Esophagus (tissue), 2 donors: ENCODE measurements around the gene PLEKHG4B. TPM values are rescaled to one million over a fixed set of nuclear protein-coding genes. Genes with fewer than 3 reads are reported as not detected.
A peak's percentile ranks its signal among the peaks of the same experiment; 100 is the strongest.
"Not testable (repeated sequence)": the region's sequence is repeated elsewhere in the genome, so short reads cannot be mapped to it uniquely, and the experiment has no call there.

Experiments used
- H3K27ac ChIP-seq, 2 donors: one replicate each; pipeline ENCODE4 v1.5.1; 2013; ENCODE audit warnings: low read depth in 2 of 2, mild to moderate bottlenecking in 2 of 2, inconsistent platforms in 1 of 2, low read length in 1 of 2, moderate library complexity in 1 of 2
- H3K27me3 ChIP-seq, 2 donors: one replicate each; pipeline ENCODE4 v1.6.1; 2013; ENCODE audit warnings: low read length in 2 of 2, control low read depth in 1 of 2, mild to moderate bottlenecking in 1 of 2; ENCODE audit not compliant: insufficient read depth in 2 of 2, control insufficient read depth in 1 of 2
- H3K36me3 ChIP-seq, 2 donors: one replicate each; pipeline ENCODE4 v1.6.1; 2013; ENCODE audit warnings: low read length in 1 of 2; ENCODE audit not compliant: control insufficient read depth in 2 of 2, insufficient read depth in 2 of 2
- H3K4me1 ChIP-seq, 2 donors: one replicate each; pipeline ENCODE4 v1.6.1; 2013; ENCODE audit warnings: low read length in 1 of 2; ENCODE audit not compliant: control insufficient read depth in 2 of 2, insufficient read depth in 2 of 2
- H3K4me3 ChIP-seq, 2 donors: one replicate each; pipeline ENCODE4 v1.5.1; 2013; ENCODE audit warnings: low read length in 2 of 2, mild to moderate bottlenecking in 2 of 2, low read depth in 1 of 2, moderate library complexity in 1 of 2
- H3K9me3 ChIP-seq, 2 donors: one replicate each; pipeline ENCODE4 v1.6.1; 2013; ENCODE audit warnings: mild to moderate bottlenecking in 2 of 2, low read depth in 1 of 2, low read length in 1 of 2, moderate library complexity in 1 of 2; ENCODE audit not compliant: control insufficient read depth in 2 of 2, insufficient read depth in 1 of 2
- WGBS, 2 donors: extraction: QIAGEN DNeasy Blood & Tissue Kit; methylation state at CpG; one replicate each; pipeline ENCODE4 v1.1.7; 2013; 5-methylcytosine and 5-hydroxymethylcytosine counted together
- polyA plus RNA-seq, 2 donors: library from polyadenylated mRNA; stranded (reverse); fragments of 200-250 nt; gene quantifications; one replicate each; pipeline ENCODE4 v1.2.3, GENCODE V29; 2013
- donor health status: healthy with polysubstance abuse.
- donor health status: Bipolar disorder and iron deficiency.

PLEKHG4B gene
- polyA plus RNA-seq, 2 donors, result 0.16 to 0.53 TPM

DNA sequence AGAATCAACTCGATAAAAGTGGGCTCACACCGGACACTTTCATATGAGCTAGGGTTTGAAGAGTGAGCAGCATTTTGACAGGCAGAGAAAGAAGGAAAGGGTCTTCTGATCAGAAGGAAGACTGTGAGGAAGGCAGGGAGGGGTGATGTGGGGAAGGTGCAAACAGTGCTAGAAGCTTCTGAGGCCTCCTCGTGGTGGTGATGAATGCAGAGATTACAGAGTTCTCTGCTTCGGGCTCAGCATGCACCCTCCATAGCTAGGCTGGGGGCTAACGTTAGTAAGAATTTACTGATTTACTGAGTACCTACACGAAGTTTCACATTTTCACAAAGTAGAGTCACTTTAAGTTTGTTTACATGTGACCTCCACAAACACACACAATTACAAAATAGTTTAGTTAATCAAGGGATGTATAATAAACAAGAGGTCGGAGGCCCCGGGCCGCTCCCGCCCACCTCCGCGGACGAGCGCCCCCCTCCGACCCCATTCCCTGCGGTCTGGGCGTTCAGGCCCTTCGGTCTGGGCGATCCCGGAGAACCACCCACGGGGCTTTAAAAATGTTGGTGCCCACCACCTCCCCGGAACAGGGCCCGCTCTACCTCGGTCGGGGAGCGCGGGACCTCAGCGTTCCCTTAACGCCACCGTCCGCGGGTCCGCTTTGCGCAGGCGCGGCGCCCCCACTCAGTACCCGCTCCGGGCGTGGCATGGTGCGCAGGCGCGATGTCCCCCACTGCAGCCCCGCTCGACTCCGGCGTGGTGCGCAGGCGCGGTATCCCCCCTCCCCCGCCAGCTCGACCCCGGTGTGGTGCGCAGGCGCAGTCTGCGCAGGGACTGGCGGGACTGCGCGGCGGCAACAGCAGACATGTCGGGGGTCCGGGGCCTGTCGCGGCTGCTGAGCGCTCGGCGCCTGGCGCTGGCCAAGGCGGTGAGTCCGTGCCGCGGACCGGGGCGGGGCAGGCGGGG, 125.8 kb downstream of the PLEKHG4B start, which contains the start of the genes CCDC127 and SDHA:
Gene CCDC127, minus strand, starts transcription at position 660 of the 963 bp plus-strand sequence. CDS start 1,304 bp downstream, outside the sequence.
Gene SDHA, plus strand, starts transcription at position 827 of the 963 bp plus-strand sequence. Its CDS starts 36 bp downstream, at position 863.
- WGBS, 2 donors, result 1% methylated on average over 65 to 75 of the region's 75 CpGs
- H3K27ac ChIP-seq, result peak within 1 kb of the TSS; percentile 74 to 88
- not testable (repeated sequence) for H3K4me1 ChIP-seq, H3K36me3 ChIP-seq, H3K9me3 ChIP-seq, H3K27me3 ChIP-seq
- peak within 1 kb of the TSS; percentile 84 to 91 for H3K4me3 ChIP-seq

DNA sequence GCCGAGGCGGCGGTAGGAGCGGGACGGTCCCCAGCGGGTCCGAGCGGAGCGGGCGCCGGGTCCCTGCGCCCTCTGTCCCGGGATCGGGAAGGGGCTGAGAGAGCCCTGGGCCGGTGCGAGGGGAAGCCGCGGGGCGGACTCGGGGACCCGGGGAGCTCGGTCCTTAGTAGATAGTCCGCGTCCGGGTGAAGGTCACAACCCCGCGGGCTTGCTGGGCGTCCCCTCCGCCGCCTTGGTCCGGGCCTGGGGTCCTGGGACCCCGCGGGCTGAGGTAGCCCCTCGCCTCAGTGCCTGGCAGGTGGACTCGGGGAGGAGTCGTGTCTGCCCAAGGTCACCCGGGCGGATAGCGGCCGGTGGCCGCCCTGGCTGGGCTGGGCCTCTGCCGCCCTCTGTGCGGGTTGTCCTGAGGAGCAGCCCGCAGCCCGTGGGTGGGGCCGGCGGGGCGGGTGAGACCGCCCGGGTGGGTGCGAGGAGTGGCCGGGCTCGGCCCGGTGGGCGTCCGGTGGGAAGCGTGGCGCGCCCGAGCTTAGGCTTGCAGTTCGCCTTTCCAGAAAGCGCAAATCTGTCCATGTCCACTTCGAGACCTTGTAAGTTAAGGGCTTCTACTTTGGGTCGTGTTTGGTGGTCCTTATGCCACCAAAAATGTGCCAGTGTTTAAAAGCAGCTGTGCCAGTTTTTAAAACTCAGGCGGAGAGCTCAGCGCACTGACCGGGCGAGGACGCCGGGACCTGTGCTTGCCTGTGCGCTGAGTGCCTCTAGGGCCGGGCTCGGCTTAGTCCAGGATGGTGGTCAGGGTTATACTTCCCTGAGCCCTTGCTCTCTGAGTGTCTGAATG, 126.7 kb downstream of the PLEKHG4B start:
- peak overlapping the region; percentile 51 to 74 for H3K27ac ChIP-seq
- peak overlapping the region; percentile 84 to 91 for H3K4me3 ChIP-seq
- H3K36me3 ChIP-seq, result no peaks in the 10 kb centered on the region
- no peaks in the 10 kb centered on the region for H3K27me3 ChIP-seq
- WGBS, 2 donors, result 0 to 1% methylated on average over 73 of the region's 73 CpGs
- H3K4me1 ChIP-seq, result no peaks in the 10 kb centered on the region
- no peaks in the 10 kb centered on the region for H3K9me3 ChIP-seq

DNA sequence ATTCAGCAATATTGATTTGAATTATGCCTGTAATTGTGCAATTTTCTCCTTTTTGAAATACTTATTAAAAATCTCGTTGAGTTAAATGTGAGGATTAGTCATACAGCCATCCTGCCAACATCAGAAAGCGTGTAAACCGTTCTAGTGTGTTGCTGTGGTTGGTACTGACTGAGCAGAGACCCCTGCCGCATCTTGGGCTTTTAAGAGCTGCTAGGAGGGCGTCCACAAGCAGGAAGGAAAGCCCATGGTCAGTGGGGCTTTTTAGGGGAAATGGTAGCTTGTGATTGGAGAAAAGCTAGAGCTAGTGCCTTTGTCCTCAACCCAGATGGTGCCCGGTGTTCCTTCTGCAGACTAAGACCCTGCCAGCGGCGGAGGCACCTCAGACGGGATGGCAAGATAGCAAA, 127.5 kb downstream of the PLEKHG4B start:
- Histone ChIP-seq H3K9me3 (no peaks in the 10 kb centered on the region), H3K27ac (peak overlapping the region in 1 of 2 donors; percentile 40), H3K4me3 (peak overlapping the region; percentile 10 to 84), H3K4me1 (no peaks in the 10 kb centered on the region), H3K27me3 (no peaks in the 10 kb centered on the region), H3K36me3 (peaks cover 0 to 4% of the 10 kb centered on the region in 2 donors)
- 13 to 21% methylated on average over 9 of the region's 9 CpGs for WGBS, 2 donors

DNA sequence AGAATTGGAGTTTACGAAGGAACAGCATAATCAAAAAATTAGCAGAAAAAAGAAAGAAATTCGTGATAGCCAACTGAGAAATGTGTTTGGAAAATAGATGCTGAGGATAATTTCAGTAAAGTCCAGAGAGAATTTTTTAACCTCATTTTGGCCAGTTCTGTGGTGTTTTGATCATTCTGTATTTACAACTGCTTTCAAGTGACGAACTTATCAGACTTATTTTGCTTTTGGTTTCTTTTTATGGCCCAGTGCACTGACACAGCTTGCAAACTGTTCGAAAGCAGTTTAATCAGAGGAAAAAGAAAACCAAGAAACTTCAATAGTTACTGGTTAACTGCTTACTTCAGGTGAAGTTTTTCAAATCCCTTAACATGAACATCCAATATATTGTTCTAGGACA, 128.0 kb downstream of the PLEKHG4B start:
- H3K4me3 ChIP-seq, result peak overlapping the region in 1 of 2 donors; percentile 84
- peaks cover 1 to 9% of the 10 kb centered on the region in 2 donors for H3K36me3 ChIP-seq
- H3K27me3 ChIP-seq, result no peaks in the 10 kb centered on the region
- no peak overlapping the region for H3K27ac ChIP-seq
- 32 to 45% methylated on average over 4 of the region's 4 CpGs for WGBS, 2 donors
- no peaks in the 10 kb centered on the region for H3K4me1 ChIP-seq
- no peaks in the 10 kb centered on the region for H3K9me3 ChIP-seq

DNA sequence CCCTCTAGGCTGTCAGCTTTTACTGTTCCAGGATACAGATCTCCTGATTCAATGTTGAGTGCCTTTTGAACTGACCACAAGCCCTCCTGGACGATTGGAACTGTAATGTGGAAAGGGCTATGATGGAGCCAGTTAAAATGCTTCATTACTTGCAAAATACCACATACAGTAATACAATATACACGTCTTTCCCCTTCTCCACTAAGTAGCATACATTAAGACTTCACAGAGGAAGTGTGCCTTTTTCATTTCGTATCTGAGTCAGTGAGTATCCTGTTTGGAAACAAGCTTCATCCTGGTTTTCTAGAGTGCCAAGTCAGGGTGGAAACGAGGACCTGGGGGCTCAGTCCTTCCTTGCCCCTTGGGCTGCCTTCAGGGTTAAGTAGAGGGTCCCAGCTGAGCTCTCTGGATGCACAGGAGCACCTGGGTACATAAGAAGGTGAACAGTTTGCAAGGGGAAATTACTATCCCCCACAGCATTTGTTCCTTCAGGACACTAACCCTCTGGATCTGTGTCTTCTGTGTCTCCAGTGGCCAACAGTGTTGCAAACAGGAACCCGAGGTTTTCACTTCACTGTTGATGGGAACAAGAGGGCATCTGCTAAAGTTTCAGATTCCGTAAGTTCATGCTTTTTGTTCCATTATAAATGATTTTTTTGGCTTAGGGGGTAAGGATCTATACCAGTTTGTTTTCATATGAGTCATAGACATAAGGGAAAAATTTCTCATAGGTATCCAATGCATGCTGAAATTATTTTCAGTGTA, 131.2 kb downstream of the PLEKHG4B start:
- WGBS, 2 donors, result 55 to 57% methylated on average over 6 of the region's 6 CpGs
- H3K9me3 ChIP-seq, H3K4me3 ChIP-seq, H3K4me1 ChIP-seq, H3K27me3 ChIP-seq, H3K27ac ChIP-seq: not testable (repeated sequence)
- H3K36me3 ChIP-seq, result peaks cover 10 to 28% of the 10 kb centered on the region in 2 donors

DNA sequence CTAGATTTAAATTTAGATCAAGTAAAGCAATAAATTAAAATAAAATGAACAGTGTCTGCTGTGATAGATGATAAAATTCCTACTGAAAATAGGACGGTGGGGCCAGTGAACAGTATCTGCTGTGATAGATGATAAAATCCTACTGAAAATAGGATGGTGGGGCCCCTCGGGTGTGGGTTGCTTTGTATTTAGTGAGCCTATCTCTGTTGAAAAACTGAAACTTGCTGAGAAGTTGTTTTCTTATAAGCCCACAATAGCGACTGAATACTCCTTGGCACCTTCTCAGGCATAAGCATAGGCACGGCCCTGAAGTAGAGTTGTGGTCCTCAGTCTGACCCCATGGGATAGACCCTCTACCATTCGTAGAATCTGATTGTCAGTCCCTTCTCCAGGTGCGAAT, 131.8 kb downstream of the PLEKHG4B start:
- peaks cover 10 to 28% of the 10 kb centered on the region in 2 donors for H3K36me3 ChIP-seq
- no peaks in the 10 kb centered on the region for H3K4me1 ChIP-seq
- no peak overlapping the region for H3K4me3 ChIP-seq
- WGBS, 2 donors, result 72 to 84% methylated on average over 6 of the region's 6 CpGs
- H3K9me3 ChIP-seq, result no peaks in the 10 kb centered on the region
- no peak overlapping the region for H3K27ac ChIP-seq
- H3K27me3 ChIP-seq, result no peaks in the 10 kb centered on the region

DNA sequence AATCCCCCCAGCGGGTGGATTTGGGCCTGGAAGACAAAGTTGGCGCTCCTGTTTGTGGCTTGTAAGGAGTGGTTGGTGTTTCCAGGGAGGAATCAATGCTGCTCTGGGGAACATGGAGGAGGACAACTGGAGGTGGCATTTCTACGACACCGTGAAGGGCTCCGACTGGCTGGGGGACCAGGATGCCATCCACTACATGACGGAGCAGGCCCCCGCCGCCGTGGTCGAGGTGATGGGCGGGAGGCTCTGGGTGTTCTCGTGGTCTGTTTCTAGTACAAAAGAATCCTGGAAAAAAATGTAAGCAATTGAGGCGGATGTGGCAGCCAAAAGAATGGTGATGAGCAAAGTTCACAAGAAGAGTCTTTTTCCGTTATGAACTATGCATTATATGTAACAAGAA, 133.4 kb downstream of the PLEKHG4B start:
- no peak overlapping the region for H3K4me3 ChIP-seq
- H3K27me3 ChIP-seq, result no peaks in the 10 kb centered on the region
- WGBS, 2 donors, result 94 to 96% methylated on average over 14 of the region's 14 CpGs
- no peak overlapping the region for H3K27ac ChIP-seq
- no peaks in the 10 kb centered on the region for H3K9me3 ChIP-seq
- H3K4me1 ChIP-seq, result no peaks in the 10 kb centered on the region
- peaks cover 10 to 28% of the 10 kb centered on the region in 2 donors for H3K36me3 ChIP-seq

DNA sequence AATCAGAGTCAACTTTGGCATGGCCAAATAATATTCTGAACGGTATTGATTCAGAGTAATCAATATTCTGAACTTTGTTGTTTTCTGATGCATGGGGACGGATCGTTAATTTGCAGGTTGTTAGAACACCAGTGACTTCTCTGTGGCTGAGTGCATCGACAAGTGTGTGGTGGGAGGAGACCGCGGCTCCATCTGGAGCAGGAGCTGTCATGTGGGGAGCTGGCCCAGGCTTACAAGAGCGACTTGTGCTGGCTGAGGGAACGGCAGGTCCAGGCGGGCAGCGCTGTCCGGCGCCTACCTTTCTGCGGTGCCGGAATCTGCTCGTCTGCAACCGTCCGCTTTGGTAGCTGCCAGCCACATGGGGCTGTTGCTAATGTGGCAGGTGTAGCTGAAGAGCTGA, 135.4 kb downstream of the PLEKHG4B start:
- H3K36me3 ChIP-seq, result peaks cover 10 to 39% of the 10 kb centered on the region in 2 donors
- not testable (repeated sequence) for H3K27me3 ChIP-seq, H3K4me3 ChIP-seq, H3K9me3 ChIP-seq, H3K27ac ChIP-seq, H3K4me1 ChIP-seq
- 92 to 96% methylated on average over 7 to 17 of the region's 17 CpGs for WGBS, 2 donors

DNA sequence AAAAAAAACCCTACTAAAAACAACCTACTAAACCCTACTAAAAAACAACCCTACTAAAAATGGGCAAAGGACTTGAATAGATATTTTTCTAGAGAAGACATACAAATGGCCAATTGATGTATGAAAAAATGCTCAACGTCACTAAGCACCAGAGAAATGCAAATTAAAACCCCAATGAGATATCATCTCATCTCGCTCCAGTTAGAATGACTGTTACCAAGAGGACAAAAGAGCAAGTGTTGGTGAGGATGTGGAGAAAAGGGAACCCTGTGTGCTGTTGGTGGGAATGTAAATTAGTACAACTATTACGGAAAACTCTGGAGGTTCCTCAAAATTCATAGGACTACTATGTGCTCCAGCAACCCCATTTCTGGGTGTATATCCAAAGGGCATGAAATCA, 136.9 kb downstream of the PLEKHG4B start:
- WGBS, 2 donors, result 64 to 93% methylated on average over 3 of the region's 3 CpGs

More for the DNA sequence above, 136.9 kb downstream of the PLEKHG4B start:
- Histone ChIP-seq H3K27me3 (no peaks in the 10 kb centered on the region), H3K36me3 (peaks cover 10 to 42% of the 10 kb centered on the region in 2 donors), H3K27ac (no peak overlapping the region), H3K4me3 (no peak overlapping the region), H3K4me1 (no peaks in the 10 kb centered on the region), H3K9me3 (no peaks in the 10 kb centered on the region)
